NCI-H1694 (cell line): ENCODE measurements around the gene TXK.

Experiments
- DNase-seq: peaks from one replicate; lab custom pipeline; 2025; lab: John Stamatoyannopoulos, UW

Gene TXK

DNA sequence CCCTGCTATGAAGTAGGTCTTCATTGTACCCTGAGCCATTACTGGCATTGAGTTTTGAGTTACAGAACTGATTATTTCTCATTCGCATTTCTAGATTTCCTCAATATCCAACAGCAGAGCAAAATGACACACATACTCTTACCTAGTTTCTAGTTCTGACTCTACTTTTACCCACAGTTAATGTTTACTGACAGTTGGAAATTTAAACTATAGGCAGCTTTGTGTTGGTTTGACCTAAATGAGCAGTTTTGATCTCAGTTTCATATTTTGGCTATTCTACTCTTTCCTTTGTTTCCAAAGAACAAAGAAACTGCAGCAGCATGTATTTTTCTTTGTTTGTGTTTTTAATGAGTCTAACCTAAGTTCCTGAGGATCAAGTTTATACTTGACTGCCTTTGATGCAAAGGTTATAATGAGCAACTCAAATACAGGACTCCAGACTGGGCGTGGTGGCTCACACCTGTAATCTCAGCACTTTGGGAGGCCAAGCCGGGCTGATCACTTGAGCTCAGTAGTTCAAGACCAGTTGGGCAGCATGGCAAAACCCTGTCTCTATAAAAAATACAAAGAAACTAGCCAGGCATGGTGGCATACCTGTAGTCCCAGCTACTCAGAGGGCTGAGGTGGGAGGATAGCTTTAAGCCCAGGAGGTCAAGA is 30.4 kb downstream of the TXK start:
- DNase-seq, result no peak

DNA sequence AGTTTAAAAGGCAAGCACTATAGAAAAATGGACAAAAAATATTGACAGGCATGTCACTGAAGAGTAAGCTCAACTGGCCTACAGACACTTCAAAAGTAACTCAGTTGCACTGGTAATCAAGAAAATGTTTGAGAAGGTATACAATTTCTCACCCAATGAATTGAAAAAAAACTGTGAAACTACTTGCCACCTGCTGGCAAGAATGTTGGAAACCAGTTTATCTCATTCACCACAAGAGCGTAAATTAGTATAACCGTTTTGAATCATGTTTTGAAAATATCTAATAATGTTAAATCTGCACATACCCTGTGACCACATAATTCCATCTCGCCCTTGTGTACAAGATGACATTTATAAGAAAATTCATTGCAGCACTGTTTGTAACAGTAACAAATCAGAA is 31.7 kb downstream of the TXK start:
- no peak for DNase-seq

DNA sequence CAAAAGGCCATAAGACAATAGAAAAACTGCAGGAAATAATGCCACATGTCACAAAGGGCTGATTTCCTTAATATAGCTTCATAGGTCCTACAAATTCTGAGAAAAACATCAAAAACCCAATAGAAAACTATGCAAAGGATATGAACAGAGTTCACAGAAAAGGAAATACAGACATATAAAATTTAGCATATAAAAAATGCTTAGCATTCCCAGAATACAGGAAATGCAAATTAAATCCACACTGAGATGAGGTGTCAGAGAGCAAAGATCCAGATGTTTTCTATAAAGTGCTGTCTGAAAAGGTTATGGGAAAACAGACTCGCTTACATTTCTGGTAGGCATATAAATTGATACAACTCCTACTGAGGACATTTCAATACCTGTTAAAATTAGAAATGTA is 33.8 kb downstream of the TXK start:
- DNase-seq, result no peak

DNA sequence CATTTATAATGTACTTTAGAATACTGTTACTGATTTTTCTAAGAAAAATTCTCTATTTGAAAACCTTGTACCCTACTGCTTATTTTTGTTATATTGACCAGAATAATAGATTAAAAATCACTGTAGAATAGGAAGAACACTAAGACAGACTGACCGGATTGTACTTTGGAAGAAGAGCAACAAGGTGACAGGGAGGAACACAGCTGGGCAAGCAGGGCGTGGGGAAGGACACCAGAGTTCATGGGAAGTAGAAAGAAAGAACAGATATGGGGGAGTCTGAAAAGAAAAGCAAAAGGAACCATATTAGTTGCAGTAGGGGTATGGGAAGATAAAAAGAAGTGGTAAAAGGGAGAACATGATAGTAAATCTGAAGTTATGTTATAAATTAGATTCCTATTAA is 38.6 kb downstream of the TXK start:
- DNase-seq, result no peak

DNA sequence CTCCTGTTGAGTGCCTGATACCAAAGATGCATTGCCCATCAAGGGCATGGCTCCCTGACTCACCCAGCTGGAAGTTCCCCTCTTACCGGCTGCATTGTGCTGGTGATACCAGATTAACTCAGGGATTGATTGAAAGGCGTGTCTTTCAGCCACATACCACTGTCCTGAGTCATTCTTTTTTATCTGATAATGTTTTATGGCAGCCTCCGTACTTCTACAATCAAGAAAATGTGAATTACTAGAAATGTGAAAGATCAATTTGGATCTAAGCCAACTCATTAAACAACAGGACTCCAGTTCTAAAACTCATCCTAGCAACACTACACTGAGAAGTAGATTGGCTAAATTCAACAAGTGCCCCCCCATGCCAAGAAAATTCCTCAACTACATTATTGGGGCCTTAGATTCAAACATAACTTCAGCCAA is 40.0 kb downstream of the TXK start:
- no peak for DNase-seq

DNA sequence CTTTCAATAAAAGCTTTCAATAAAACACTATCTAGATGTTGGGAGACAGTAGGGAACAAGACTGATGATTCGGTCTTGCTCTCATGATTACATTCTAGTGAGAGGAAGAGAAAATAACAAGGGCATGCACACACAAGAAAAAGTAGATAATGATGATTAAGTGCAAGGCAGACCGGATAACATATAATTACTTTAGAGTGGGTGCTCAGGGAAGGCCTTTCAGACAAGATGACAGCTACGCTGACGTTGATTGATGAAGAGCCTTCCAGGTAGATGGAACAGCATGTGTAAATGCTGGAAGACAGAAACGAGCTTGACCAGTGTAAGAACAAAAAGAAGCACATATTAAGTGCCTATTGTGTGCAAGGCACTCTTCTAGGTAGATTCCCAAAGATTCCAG is 43.4 kb downstream of the TXK start:
- DNase-seq, result no peak

DNA sequence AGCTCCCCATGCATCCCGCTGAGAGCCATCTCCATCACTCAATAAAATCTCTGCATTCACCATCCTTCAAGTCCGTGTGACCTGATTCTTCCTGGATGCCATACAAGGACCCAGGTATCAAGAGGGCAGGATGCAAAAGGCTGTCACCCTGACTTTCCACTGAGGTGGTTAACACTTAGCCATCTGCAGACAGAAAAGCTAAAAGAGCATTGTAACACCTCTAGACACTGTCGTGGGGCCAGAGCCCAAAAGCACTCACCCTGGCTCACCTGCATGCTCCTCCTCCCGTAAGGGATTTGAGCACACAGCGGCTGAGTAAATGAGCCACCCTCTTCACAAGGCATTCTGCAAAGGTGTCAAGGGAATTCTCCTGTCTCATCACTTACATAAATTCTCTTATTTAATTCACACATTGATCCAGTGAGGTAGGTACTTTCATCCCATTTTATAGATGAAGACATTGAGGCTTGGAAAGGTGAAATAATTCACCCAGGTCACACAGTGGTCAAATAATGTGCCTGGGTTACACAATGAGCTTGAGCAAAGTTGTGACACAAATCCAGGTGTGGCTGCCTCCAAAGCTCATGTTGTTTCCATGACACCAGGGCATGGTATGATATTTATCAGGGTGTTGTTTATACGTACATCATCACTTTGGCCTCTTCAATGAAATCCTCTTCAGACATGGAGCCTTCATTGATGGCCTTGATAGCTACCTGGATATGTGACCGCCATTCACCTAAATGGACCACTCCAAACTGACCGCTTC is 48.0 kb downstream of the TXK start:
- DNase-seq, result no peak

DNA sequence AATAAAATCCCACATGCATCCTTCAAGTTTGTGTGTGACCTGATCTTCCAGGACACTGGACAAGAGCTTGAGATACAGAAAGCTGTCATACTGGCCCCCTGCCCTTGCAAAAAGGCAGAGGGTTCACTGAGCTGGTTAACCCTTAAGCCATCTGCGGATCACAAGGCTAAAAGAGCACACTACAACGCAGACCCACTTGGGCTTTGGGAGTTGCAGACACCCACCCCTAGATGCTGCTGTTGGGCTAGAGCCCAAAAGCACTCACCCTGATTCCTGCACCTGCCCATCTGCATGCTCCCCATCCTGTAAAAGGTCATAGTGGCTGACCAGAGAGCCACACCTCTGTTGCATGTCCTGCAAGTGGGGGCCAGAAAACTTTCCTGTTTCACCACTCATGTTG is 51.1 kb downstream of the TXK start:
- DNase-seq, result no peak

DNA sequence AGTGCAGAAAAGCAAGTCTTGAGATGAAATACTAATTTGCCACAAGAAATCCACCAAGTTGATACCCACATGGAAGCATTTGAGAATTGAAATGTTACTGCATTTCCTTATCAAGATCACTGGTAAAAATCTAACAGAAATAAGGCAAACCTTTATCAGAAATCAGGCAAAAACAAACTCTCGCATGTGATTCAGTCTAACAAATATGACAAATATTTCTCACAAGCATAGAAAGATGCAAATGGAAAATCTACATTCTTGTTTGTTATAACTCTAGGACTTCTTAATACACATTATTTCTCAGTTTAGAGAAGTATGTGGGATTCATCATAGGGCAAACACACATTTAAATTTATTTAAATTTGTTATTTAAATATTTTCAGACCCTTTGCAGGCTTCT is 52.9 kb downstream of the TXK start:
- no peak for DNase-seq

DNA sequence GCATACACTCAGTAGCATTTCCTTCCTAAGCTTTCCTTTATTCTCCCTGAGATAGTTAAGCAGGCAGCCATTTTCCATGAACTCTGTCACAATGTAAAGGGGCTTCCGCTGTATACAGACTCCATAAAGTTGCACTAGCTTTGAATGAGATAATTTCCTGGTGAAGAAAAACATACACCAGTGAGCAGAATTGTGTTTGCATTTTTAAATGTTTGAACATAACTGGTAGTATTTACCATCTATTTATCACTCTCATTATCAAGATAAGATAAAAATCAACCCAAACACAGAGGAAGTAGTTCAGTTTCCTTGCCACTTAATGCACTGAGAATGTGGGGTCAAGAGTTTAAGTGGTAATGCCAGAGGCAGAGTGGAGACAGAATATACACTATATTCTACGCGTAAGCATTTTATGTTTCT is 54.1 kb downstream of the TXK start:
- no peak for DNase-seq

DNA sequence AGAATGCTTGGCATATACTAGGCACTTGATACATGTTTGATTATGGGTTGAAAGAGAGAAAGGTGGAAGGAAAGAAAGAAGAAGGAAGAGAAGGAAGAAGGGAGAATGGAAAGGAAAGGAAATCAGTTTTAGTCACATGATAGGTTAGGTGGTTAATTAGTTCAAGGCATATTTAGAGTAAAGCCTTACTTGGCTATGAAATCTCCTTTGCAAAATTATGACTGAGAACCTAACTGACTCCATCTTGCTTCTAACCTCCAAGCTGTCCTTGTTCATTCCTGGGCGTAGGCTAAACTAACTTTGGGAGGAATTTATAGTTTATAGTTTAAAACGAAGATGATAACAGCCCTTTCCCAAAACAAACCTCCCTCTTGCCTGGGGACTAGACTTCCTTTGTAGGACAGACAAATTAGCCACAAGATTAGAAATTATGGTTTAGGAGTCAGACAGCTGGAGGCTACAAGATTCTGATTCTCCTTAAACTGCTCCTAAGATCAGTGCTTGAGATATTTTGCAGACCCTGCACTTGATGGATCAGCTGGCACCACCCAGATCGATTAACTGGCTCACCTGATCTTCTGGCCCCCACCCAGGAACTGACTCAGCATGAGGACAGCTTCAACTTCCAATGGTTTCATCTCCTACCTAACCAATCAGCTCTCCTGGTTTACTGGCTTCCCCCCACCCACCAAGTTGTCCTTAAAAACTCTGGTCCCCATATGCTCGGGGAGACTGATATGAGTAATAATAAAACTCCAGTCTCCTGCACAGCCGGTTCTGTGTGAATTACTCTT is 55.0 kb downstream of the TXK start:
- no peak for DNase-seq

DNA sequence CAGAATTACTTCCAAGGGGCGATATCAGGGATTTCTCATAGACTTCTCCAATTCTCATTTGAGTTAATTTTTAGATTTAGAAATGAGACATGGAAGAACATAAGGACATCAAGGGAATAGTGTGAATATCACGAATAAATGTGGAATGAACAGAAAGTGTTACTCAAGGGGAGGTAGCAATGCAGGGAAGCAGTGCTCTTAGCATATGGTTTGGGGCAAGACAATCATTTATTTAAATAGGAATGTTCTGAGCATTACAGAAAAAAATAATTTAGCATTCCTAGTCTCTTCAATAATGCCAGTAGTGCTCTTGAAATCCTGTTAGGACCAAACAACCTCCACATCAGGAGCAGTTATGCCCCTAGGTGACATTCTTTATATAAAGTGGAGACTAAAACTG is 55.6 kb downstream of the TXK start:
- DNase-seq, result no peak

DNA sequence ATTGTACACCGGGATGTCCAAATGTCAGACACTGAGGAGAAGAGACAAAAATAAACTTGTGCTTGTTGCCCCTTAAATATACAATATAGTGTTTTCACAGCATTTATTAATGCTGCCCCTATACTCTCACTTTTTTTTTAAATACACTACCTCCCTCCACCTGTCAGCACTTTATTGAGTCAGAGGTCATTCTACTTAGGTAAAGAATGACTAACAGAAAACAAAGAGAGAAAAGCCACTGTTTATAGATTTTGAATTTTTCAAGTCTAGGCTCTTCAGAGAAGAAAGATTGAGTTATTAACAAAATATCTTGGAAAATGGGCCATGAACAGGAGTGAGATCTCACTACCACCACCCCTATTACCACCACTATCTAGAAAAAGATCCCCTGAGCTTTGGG is 59.4 kb downstream of the TXK start:
- no peak for DNase-seq

DNA sequence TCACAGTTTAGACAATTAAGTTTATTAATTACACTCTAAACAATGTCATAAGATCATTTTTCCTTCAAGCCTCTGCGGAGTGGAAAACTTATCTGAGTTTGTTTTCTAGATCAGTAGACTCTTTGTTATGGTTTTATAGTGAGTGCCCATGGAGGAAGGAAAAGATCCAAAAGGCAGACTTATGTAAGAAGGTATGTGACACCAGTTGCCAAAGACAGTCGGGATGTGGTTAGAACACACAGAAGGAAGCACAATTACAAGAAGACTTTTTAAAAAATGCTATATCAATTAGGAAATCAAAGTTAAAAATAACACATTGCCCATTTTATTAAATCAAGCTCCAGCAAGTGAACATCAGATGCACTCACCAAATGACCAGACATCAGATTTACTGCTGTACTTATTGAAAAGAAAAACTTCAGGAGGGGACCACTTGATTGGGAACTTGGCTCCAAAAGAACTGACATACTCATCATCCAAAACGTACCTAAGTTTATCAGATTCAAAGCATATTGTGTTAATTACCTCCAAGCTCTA is 60.4 kb downstream of the TXK start:
- DNase-seq, result no peak

DNA sequence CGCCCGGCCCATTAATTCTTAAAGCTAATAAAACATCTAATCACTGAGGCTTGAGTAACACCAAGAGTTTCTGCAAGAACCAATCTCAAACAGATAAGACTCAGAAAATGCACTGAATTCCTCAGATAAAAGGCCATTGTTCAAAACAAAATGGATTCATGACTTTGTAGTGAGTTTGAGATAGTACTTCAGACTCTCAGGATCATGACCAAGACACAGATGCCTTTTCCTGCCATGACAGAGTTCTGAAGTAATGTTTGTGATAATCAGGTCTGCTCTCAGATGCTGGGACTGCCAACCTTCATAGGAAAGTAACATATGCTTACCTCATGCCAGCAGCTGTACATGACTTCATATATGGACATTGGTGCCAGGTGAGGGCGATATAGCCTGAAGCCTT is 62.9 kb downstream of the TXK start:
- no peak for DNase-seq

DNA sequence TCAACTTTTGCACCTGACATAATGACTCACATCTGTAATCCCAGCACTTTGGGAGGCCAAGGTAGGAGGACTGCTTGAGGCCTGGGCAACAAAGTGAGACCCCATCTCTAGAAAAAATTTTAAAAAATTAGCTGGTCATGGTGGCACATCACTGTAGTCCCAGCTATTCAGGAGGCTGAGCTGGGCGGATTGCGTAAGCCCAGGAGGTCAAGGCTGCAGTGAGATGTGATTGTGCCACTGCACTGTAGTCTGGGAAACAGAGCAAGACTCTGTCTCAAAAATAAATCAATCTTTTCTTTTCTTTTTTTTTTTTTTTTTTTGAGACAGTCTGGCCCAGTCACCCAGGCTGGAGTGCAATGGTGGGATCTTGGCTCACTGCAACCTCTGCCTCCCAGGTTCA is 65.0 kb downstream of the TXK start:
- no peak for DNase-seq

DNA sequence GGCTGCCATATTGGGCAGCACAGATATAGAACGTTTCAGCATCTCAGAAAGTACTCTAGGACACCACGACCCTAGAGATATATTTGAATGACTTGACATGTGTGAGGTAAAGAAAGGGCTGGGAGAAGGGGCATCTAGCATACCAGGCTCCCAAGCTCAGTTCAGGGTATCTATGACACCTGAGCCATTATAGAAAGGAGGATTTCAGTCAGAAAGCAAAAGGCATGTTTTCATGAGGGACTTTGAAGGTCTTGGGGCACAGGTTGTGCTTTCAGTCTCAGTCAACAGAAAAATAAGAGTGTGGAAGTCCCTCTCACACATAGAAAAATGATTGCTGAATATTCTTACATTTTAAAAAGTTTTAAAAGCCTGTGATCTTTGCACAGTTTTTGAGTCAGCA is 65.9 kb downstream of the TXK start:
- DNase-seq, result no peak

DNA sequence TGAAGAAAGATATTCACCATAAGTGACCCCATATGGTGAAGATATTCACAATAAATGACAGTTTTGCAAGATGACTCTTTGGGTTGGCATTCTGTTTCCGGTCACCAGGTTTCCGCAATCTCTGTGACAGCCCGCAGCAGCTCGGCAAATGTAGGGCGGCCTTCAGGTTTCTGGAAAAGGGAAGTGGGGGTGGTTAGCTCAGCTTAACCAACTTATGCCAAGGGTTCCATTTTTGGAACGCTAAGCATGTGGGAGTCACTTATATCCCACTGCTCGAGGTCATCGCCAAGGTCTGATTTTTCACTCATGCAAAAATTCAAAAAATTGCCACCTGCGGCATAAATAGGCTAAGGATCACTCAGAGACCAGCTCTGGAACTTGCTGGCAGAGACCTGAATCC is 66.5 kb downstream of the TXK start:
- DNase-seq, result no peak

DNA sequence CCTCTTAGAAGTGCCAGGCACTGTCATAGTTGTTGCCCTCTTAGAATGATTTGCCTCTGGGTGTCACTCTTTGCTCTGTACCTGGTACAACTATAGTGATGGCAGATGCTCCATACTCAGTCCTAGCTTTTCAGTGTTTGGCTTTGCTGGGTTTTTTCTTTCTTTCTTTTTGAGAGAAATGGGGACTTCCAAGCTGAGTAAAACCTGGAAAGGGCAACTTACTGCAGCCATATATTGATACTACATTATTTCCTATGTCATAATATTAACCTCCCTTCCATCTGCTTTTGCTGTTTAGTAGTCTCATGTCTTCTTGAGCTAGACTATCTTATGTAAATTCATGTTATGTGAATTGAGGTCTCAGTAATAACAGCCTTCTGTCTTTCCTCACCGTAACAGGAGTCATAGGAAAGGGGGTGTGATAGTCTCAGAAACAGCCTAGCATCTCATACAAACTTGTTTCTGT is 68.4 kb downstream of the TXK start:
- DNase-seq, result no peak

DNA sequence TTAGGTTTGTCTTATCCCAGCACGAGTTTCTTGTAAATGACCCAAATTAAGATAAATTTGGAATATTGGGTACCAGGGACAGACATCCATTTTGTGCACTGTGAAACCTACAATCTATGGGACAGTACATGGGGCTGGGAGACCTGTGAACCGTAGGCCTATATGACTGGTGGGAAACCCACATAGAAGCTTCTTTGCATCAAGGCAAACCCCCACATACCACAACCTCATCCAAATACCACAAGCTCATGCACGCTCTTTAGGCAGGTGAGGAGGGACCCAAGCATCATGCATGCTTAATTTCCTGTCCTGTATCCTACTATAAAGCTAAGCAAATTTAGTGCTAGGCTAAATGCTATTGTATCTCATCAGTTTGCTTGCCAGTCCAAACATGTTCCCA is 69.7 kb downstream of the TXK start:
- no peak for DNase-seq

DNA sequence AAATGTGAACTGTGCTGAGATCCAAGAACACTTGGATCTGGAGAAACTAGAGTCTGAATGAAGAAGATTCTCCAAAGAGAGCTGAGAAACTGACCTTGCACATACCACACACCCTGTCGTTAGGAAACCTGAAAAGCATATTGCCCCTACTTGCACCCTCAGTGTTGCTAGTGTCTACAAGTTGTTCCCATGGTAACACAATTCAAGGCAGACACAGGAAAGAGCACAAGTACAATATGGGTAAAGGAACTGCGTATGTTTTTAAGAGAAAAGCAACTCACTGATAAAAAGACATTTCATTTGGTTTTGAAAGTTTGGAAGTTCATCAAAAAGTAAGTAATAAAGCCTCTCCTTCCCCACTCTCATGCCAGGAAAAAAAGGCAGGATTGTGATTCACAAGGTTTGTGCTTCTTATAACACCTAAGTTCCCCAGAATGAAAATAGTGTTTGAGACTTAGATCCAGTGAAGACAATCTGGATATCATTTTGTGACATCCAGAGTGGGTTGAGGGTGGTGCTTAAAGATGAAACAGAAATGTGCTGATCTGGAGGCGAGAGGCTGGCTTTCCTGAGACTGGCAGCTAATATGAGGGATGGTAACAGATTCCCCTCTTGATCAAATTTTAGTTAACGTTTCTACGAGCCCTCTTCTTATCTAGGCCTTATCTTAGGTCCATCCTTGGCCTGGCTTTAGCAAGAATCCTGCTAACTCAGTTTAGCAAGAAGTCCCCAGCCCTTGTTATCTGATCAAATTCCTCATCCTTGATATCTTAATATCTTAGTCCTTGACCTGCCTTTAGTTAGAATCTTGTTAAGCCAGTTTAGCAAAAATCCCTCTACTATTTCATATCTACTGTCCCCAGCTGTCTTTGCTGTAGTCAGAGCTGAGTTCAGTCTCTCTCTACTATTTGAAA is 75.2 kb downstream of the TXK start:
- DNase-seq, result no peak

DNA sequence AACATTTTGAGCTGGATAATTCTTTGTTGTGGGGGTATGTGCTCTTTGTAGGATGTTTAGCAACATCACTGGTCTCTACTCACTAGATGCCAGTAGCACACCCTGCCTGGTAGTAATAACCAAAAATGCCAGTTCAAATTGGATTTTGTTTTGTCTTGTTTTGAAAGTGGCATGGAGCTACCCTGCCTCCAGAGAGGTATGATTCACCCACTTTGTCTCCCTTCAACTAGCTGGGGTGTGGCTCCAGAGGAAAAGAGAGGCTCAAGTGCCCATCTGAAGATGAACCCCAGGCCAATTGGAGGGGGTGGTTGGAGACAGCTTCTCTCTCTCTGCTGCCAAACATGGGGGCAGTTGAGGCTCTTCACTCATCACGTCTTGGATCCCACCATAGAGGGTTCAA is 83.0 kb downstream of the TXK start:
- no peak for DNase-seq
